HUES48 (cell line): Measurements from ENCODE around the gene LSM7.
"Not testable (repeated sequence)": the region's sequence is repeated elsewhere in the genome, so short reads cannot be mapped to it uniquely, and the experiment has no call there.

Source experiments
- H3K27ac ChIP-seq: one replicate; pipeline ENCODE4 v1.7.0; 2013; ENCODE audit warnings: low read depth, low read length, inconsistent platforms
- H3K27me3 ChIP-seq: 2 replicates; pipeline ENCODE4 v1.6.1; 2013; ENCODE audit warnings: mild to moderate bottlenecking, low read length; ENCODE audit not compliant: control insufficient read depth, insufficient read depth
- H3K36me3 ChIP-seq: 2 replicates; pipeline ENCODE4 v1.6.1; 2013; ENCODE audit warnings: low read length; ENCODE audit not compliant: control insufficient read depth, insufficient read depth
- H3K4me1 ChIP-seq: 2 replicates; pipeline ENCODE4 v1.6.1; 2013; ENCODE audit warnings: mild to moderate bottlenecking, low read length; ENCODE audit not compliant: control insufficient read depth, insufficient read depth
- H3K4me3 ChIP-seq: 2 replicates; pipeline ENCODE4 v1.5.1; 2013; ENCODE audit warnings: mild to moderate bottlenecking, low read depth, low read length
- H3K9ac ChIP-seq: 2 replicates; pipeline ENCODE4 v1.6.1; 2013; ENCODE audit warnings: mild to moderate bottlenecking, low read depth, low read length, moderate library complexity
- H3K9me3 ChIP-seq: 2 replicates; pipeline ENCODE4 v1.6.1; 2013; ENCODE audit warnings: low read length; ENCODE audit not compliant: control insufficient read depth, insufficient read depth

LSM7 gene

GRCh38 chr19:2353887-2354592 lies 25.7 kb upstream of the LSM7 start:
- H3K9ac ChIP-seq: no peak overlapping the region
- H3K27ac ChIP-seq: no peak overlapping the region
- no peak overlapping the region for H3K4me3 ChIP-seq
- H3K4me1 ChIP-seq: no peaks in the 10 kb centered on the region
- peaks cover 5% of the 10 kb centered on the region; the same call in 1 of the 2 replicates for H3K36me3 ChIP-seq
- H3K9me3 ChIP-seq: no peaks in the 10 kb centered on the region
- H3K27me3 ChIP-seq: no peaks in the 10 kb centered on the region

DNA sequence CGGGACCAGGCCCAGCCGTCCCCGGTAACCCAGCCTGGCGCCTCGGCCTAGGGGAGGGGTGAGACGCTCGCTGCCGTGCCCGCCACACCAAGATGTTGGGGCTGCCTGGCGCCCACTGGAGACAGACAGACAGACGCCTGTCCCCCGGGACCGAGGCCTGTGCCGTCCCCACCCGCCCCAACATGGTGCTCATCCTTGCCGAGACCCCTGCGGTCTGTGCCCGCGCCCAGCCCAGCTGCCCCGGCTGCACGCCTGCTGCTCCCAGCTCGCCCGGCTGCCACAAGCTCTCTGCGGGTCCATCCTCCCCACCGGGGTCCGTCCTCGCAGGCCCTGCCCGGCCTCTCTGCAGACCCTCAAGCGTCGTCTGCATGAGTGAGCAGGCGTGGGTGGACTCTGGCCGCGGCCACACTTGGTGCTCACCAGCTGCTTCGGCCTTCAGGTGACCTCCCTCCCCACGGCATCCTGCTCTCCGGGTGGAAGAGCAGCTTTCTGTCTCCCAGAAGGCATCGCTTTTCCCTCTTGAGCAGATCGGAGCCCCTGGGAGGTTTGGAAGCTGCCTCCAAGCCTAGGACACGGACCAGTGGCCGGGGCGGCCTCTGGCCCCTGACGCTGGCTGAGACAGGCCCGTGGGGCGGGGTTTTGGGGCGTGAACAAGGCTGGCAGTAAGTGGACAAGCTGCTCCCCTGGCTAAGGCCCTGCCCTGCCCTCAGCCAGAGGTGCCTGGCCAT lies 24.9 kb upstream of the LSM7 start:
- Histone ChIP-seq H3K27ac (no peak overlapping the region), H3K9ac (no peak overlapping the region), H3K27me3 (no peaks in the 10 kb centered on the region), H3K4me3 (no peak overlapping the region), H3K9me3 (no peaks in the 10 kb centered on the region), H3K4me1 (no peaks in the 10 kb centered on the region), H3K36me3 (peaks cover 5% of the 10 kb centered on the region; the same call in 1 of the 2 replicates)

GRCh38 chr19:2352121-2352520 lies 23.7 kb upstream of the LSM7 start:
- H3K36me3 ChIP-seq: peaks cover 5% of the 10 kb centered on the region; the same call in 1 of the 2 replicates
- no peaks in the 10 kb centered on the region for H3K9me3 ChIP-seq
- H3K27me3 ChIP-seq: no peaks in the 10 kb centered on the region
- no peak overlapping the region for H3K4me3 ChIP-seq
- H3K27ac ChIP-seq: no peak overlapping the region
- no peaks in the 10 kb centered on the region for H3K4me1 ChIP-seq
- no peak overlapping the region for H3K9ac ChIP-seq

- Histone ChIP-seq H3K27me3 (no peaks in the 10 kb centered on the region), H3K27ac (no peak overlapping the region), H3K4me1 (no peaks in the 10 kb centered on the region), H3K4me3 (no peak overlapping the region), H3K9me3 (no peaks in the 10 kb centered on the region), H3K36me3 (peaks cover 8% of the 10 kb centered on the region; the same call in 1 of the 2 replicates), H3K9ac (no peak overlapping the region)
Observed at GRCh38 chr19:2351591-2351990, 23.2 kb upstream of the LSM7 start.

DNA sequence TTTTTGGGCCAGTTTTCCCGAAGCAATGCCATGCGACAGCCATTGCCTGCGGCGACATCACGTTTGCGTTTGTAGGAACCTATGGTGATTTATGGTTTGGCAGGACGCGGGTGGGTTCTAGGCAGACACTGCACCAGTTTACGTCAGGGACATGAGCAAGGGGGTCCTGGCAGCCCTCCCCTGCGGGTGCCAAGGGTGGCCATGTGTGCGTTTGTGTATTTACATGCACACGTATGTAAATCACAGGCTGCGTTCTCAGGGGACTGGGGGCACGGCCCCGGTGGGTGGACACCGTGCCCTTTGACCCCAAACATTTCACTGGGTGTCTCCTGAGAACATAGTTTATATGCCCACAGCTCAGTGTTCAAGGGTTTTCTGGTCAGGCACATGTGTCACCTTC lies 22.3 kb upstream of the LSM7 start:
- Histone ChIP-seq H3K27me3 (no peaks in the 10 kb centered on the region), H3K36me3 (peaks cover 8% of the 10 kb centered on the region; the same call in 1 of the 2 replicates), H3K9ac (no peak overlapping the region), H3K4me3 (no peak overlapping the region), H3K9me3 (no peaks in the 10 kb centered on the region), H3K27ac (no peak overlapping the region), H3K4me1 (no peaks in the 10 kb centered on the region)

- not testable (repeated sequence) for H3K27ac ChIP-seq, H3K9me3 ChIP-seq, H3K36me3 ChIP-seq
Observed at GRCh38 chr19:2349818-2350217, 21.4 kb upstream of the LSM7 start.

GRCh38 chr19:2345794-2346663 lies 17.6 kb upstream of the LSM7 start:
- Histone ChIP-seq H3K9me3 (no peaks in the 10 kb centered on the region), H3K4me1 (no peaks in the 10 kb centered on the region), H3K4me3 (no peak overlapping the region), H3K27ac (no peak overlapping the region), H3K36me3 (peaks cover 19% of the 10 kb centered on the region), H3K9ac (no peak overlapping the region), H3K27me3 (no peaks in the 10 kb centered on the region)

More at GRCh38 chr19:2349818-2350217, 21.4 kb upstream of the LSM7 start:
- not testable (repeated sequence) for H3K9ac ChIP-seq, H3K4me1 ChIP-seq, H3K27me3 ChIP-seq, H3K4me3 ChIP-seq

DNA sequence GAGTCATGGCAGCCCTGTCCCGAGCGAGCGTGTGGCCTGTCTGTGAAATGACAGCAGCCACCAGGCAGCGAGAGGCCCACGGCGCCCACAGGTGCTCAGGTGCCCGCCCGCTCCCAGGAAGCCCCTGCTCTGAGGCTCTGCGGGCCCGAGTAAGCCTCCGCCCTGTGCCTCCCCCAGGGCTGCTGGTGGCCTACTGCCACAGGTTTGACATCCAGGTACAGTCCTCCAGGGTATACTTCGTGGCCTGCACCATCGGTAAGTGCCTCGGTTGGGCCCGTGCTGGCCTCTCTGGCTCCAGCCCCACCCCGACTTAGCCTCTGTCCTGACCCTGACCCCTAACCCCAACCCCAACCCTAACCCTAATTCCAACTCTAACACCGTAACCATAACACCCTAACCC lies 16.7 kb upstream of the LSM7 start:
- H3K9me3 ChIP-seq: no peaks in the 10 kb centered on the region
- H3K4me1 ChIP-seq: no peaks in the 10 kb centered on the region
- no peak overlapping the region for H3K4me3 ChIP-seq
- peaks cover 28% of the 10 kb centered on the region for H3K36me3 ChIP-seq
- H3K27me3 ChIP-seq: no peaks in the 10 kb centered on the region
- H3K27ac ChIP-seq: no peak overlapping the region
- no peak overlapping the region for H3K9ac ChIP-seq

GRCh38 chr19:2344381-2344870 lies 16.0 kb upstream of the LSM7 start:
- no peak overlapping the region for H3K4me3 ChIP-seq
- H3K9me3 ChIP-seq: no peaks in the 10 kb centered on the region
- H3K4me1 ChIP-seq: no peaks in the 10 kb centered on the region
- peaks cover 32% of the 10 kb centered on the region for H3K36me3 ChIP-seq
- H3K27me3 ChIP-seq: no peaks in the 10 kb centered on the region
- H3K9ac ChIP-seq: no peak overlapping the region
- no peak overlapping the region for H3K27ac ChIP-seq

DNA sequence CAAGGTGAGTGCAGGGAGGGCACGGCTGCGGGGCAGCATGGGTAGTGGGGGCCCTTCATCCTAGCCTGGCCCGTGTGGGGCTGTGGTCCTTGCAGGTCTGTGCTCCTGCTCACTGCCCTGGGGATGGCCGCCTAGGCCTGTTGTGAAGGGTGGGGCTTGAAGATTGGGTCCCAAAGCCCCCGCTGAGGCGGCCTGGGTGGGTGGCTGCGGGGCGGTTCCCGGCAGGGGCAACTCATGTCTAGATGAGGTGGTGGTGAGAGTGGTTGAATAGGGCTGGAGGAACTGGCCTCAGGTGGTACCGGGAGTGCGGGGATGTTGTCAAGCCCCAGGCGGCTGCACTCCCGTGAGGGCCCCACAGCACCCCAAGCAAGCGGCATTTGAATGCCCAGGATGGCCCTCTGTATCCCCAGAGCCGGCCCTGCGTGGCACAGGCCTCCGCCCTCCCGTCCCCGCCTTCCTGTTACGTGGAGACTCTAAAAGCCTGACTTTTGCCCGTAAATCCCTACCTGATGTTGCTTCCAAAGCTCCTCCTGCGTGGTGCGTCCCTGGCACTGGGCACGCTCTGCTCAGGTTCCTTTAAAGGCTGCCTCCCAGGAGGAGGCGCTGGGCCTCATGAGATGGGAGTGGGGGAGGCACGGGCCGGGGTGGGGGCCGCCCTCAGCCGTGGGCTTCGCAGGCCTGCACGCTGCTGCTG lies 15.1 kb upstream of the LSM7 start:
- Histone ChIP-seq H3K27me3 (no peaks in the 10 kb centered on the region), H3K9me3 (no peaks in the 10 kb centered on the region), H3K9ac (no peak overlapping the region), H3K36me3 (peaks cover 38% of the 10 kb centered on the region), H3K4me3 (no peak overlapping the region), H3K27ac (no peak overlapping the region), H3K4me1 (no peaks in the 10 kb centered on the region)
